ENCODE measurements around the gene STAT5A. TPM values are rescaled to one million over a fixed set of nuclear protein-coding genes. Genes with fewer than 3 reads are reported as not detected.
"Not testable (repeated sequence)": the region's sequence is repeated elsewhere in the genome, so short reads cannot be mapped to it uniquely, and the experiment has no call there.

STAT5A gene
- total RNA-seq, 1 donor from 2014 or later = 1.3 TPM

- DNase-seq (ENCODE audit: low read depth) = no peak
- no peak overlapping the region for H3K4me3 ChIP-seq (ENCODE audit: low read depth, low read length)
- FAIRE-seq = no peak
- H3K36me3 ChIP-seq (ENCODE audit: control insufficient read depth, insufficient read depth, low read length) = peaks cover 23% of the 10 kb centered on the region
- no peaks in the 10 kb centered on the region for H3K27me3 ChIP-seq (ENCODE audit: control insufficient read depth, insufficient read depth, low read length)
- no peak for TF ChIP-seq CTCF (IDR thresholded peaks at IDR 0.05; ENCODE audit: insufficient read depth, low read length, severe bottlenecking)
Observed at GRCh38 chr17:42315402-42316156, 27.3 kb downstream of the STAT5A start.

GRCh38 chr17:42316755-42317154 lies 28.5 kb downstream of the STAT5A start:
- H3K36me3 ChIP-seq (ENCODE audit: control insufficient read depth, insufficient read depth, low read length) = peaks cover 25% of the 10 kb centered on the region
- DNase-seq (ENCODE audit: low read depth) (no peak), FAIRE-seq (no peak)
- TF ChIP-seq CTCF (IDR thresholded peaks at IDR 0.05; ENCODE audit: insufficient read depth, low read length, severe bottlenecking) = no peak
- no peak overlapping the region for H3K4me3 ChIP-seq (ENCODE audit: low read depth, low read length)
- no peaks in the 10 kb centered on the region for H3K27me3 ChIP-seq (ENCODE audit: control insufficient read depth, insufficient read depth, low read length)

- no peak for TF ChIP-seq CTCF (IDR thresholded peaks at IDR 0.05; ENCODE audit: insufficient read depth, low read length, severe bottlenecking)
- H3K36me3 ChIP-seq (ENCODE audit: control insufficient read depth, insufficient read depth, low read length) = peaks cover 29% of the 10 kb centered on the region
- no peaks in the 10 kb centered on the region for H3K27me3 ChIP-seq (ENCODE audit: control insufficient read depth, insufficient read depth, low read length)
Observed at GRCh38 chr17:42317266-42317845, 29.1 kb downstream of the STAT5A start.

GRCh38 chr17:42317967-42318366 lies 29.7 kb downstream of the STAT5A start:
- DNase-seq (ENCODE audit: low read depth); H3K4me3 ChIP-seq (ENCODE audit: low read depth, low read length); H3K27me3 ChIP-seq (ENCODE audit: control insufficient read depth, insufficient read depth, low read length); FAIRE-seq: not testable (repeated sequence)
- H3K36me3 ChIP-seq (ENCODE audit: control insufficient read depth, insufficient read depth, low read length) = peaks cover 31% of the 10 kb centered on the region

More at GRCh38 chr17:42317266-42317845, 29.1 kb downstream of the STAT5A start:
- DNase-seq (ENCODE audit: low read depth) = no peak
- no peak overlapping the region for H3K4me3 ChIP-seq (ENCODE audit: low read depth, low read length)
- no peak for FAIRE-seq

- no peak for TF ChIP-seq CTCF (IDR thresholded peaks at IDR 0.05; ENCODE audit: insufficient read depth, low read length, severe bottlenecking)
- FAIRE-seq (no peak), DNase-seq (ENCODE audit: low read depth) (no peak)
- Histone ChIP-seq H3K36me3 (ENCODE audit: control insufficient read depth, insufficient read depth, low read length) (peaks cover 37% of the 10 kb centered on the region), H3K27me3 (ENCODE audit: control insufficient read depth, insufficient read depth, low read length) (no peaks in the 10 kb centered on the region), H3K4me3 (ENCODE audit: low read depth, low read length) (no peak overlapping the region)
Observed at GRCh38 chr17:42321555-42321954, 33.3 kb downstream of the STAT5A start.

- Histone ChIP-seq H3K27me3 (ENCODE audit: control insufficient read depth, insufficient read depth, low read length) (no peaks in the 10 kb centered on the region), H3K36me3 (ENCODE audit: control insufficient read depth, insufficient read depth, low read length) (peaks cover 31% of the 10 kb centered on the region), H3K4me3 (ENCODE audit: low read depth, low read length) (no peak overlapping the region)
- FAIRE-seq (no peak), DNase-seq (ENCODE audit: low read depth) (peak; percentile 80)
- peak; percentile 100 for TF ChIP-seq CTCF (IDR thresholded peaks at IDR 0.05; ENCODE audit: insufficient read depth, low read length, severe bottlenecking)
Observed at GRCh38 chr17:42322382-42323267, 34.3 kb downstream of the STAT5A start.

Data from bronchial epithelial cell (primary cell).